Adrenal gland (tissue), 12 donors: ENCODE results near the gene SOX14. TPM values are rescaled to one million over a fixed set of nuclear protein-coding genes. Genes with fewer than 3 reads are reported as not detected.

Experiments used
- DNase-seq, 7 donors: peaks; one replicate each; pipeline ENCODE4 v3.0.0-alpha.2; 2019 to 2020
- H3K27ac ChIP-seq, 5 donors: fragments of 200-600 bp; sonication (generic) in 4 of 5; 1 replicate in 3 of 5; 2 replicates in 2 of 5; pipeline versions ENCODE4 v1.5.1 to v1.8.0; 2016 to 2020; ENCODE audit warnings: mild to moderate bottlenecking in 1 of 5
- H3K27me3 ChIP-seq: fragments of 200-600 bp; 2 replicates; pipeline ENCODE4 v1.8.0; 2021
- H3K36me3 ChIP-seq, 2 donors: fragments of 200-600 bp; replicated peaks in 1 of 2; 1 replicate in 1 of 2; 2 replicates in 1 of 2; pipeline versions ENCODE4 v1.5.1 to v1.8.0; 2018 to 2022
- H3K4me1 ChIP-seq, 2 donors: fragments of 200-600 bp; replicated peaks in 1 of 2; 1 replicate in 1 of 2; 2 replicates in 1 of 2; pipeline versions ENCODE4 v1.5.1 to v1.8.0; 2018 to 2021
- H3K4me3 ChIP-seq, 4 donors: fragments of 200-600 bp; sonication (generic) in 3 of 4; one replicate each; pipeline ENCODE4 v1.5.1; 2016 to 2018
- H3K9me3 ChIP-seq, 3 donors: fragments of 200-600 bp; sonication (generic) in 1 of 3; replicated peaks in 1 of 3; 1 replicate in 2 of 3; 2 replicates in 1 of 3; pipeline versions ENCODE4 v1.5.1 to v1.8.0; 2016 to 2021
- CTCF ChIP-seq, 6 experiments: fragments of 450-650 bp in 4 of 6; fragments of 200-600 bp in 2 of 6; sonication (generic) in 1 of 6; IDR thresholded peaks; 1 replicate in 5 of 6; 2 replicates in 1 of 6; pipeline versions ENCODE4 v1.5.1 to v1.8.0; 2016 to 2021; ENCODE audit warnings: antibody characterized with exemption in 6 of 6, mild to moderate bottlenecking in 2 of 6, moderate library complexity in 1 of 6
- POLR2A ChIP-seq, 2 donors: fragments of 450-650 bp; IDR thresholded peaks; one replicate each; pipeline ENCODE4 v1.6.1; 2017; ENCODE audit warnings: antibody characterized with exemption in 2 of 2, mild to moderate bottlenecking in 2 of 2, moderate library complexity in 1 of 2
- WGBS, 4 donors: extraction: QIAGEN DNeasy Blood & Tissue Kit in 2 of 4; methylation state at CpG; one replicate each; pipeline versions ENCODE4 v1.1.5 to v1.1.7; 2013 to 2017; 5-methylcytosine and 5-hydroxymethylcytosine counted together
- intact Hi-C, 2 donors: fragments of 100-400 bp; cut with DNase I; formaldehyde crosslinking; loops; one replicate each; pipeline versions ENCODE4 v1.14.1 to v1.15.0; 2022 to 2023
- polyA plus RNA-seq, 3 donors: library from polyadenylated mRNA; stranded (reverse); fragments of 200-250 nt in 2 of 3; fragments of 350-450 nt in 1 of 3; fragmentation: Illumina TruSeq in 1 of 3; extraction: RNeasy Lipid Tissue Mini Kit (QIAGEN cat#74804) in 1 of 3; gene quantifications; one replicate each; pipeline ENCODE4 v1.2.3, GENCODE V29; 2013 to 2014
- total RNA-seq, 9 donors: library from RNA; depleted of rRNA in 4 of 9; stranded (reverse); fragments of >200 nt in 4 of 9; fragments of 120-200 nt in 1 of 9; fragmentation: NEBNext Ultra II Directional in 1 of 9; extraction: Animal tissue kit (Norgen Biotek cat#: 25700) in 1 of 9; gene quantifications; one replicate each; pipeline versions ENCODE4 v1.1.0 to v1.2.4, GENCODE V29; 2013 to 2023
- donor health status: healthy with polysubstance abuse.
- donor health status: Bipolar disorder and iron deficiency.
- donor health status: DM: yes; HTN: yes; CAD: no.
- donor health status: DM: no; HTN: no; CAD: no.
- donor health status: DM: no; HTN: no; CAD: no.
- donor health status: DM: yes; HTN: yes; CAD: no.

Gene SOX14
- total and polyA plus RNA-seq, 12 donors: not detected

GRCh38 chr3:137760341-137761098 is 3.6 kb upstream of the SOX14 start:
- Histone ChIP-seq H3K4me1 (no peaks in the 10 kb centered on the region), H3K27ac (no peak overlapping the region), H3K27me3 (peaks cover 60% of the 10 kb centered on the region), H3K9me3 (no peaks in the 10 kb centered on the region), H3K4me3 (no peak overlapping the region), H3K36me3 (no peaks in the 10 kb centered on the region)
- intact Hi-C loops: no loop called here
- TF ChIP-seq POLR2A (IDR thresholded peaks at IDR 0.05) (no peak), CTCF (IDR thresholded peaks at IDR 0.05) (no peak)
- no peak for DNase-seq
- 2 to 11% (median 6%) methylated on average over 13 to 28 of the region's 28 CpGs for WGBS, 4 donors

GRCh38 chr3:137761099-137761562 is 3.0 kb upstream of the SOX14 start:
- Histone ChIP-seq H3K27ac (no peak overlapping the region), H3K36me3 (no peaks in the 10 kb centered on the region), H3K27me3 (peaks cover 60% of the 10 kb centered on the region), H3K4me1 (no peaks in the 10 kb centered on the region), H3K4me3 (no peak overlapping the region), H3K9me3 (no peaks in the 10 kb centered on the region)
- TF ChIP-seq CTCF (IDR thresholded peaks at IDR 0.05) (no peak), POLR2A (IDR thresholded peaks at IDR 0.05) (no peak)
- intact Hi-C loops: no loop called here
- WGBS, 4 donors: 2 to 5% (median 3%) methylated on average over 13 to 24 of the region's 24 CpGs
- DNase-seq: no peak

GRCh38 chr3:137761563-137762503 is 2.3 kb upstream of the SOX14 start:
- Histone ChIP-seq H3K27me3 (peaks cover 64% of the 10 kb centered on the region), H3K4me3 (no peak overlapping the region), H3K27ac (no peak overlapping the region), H3K4me1 (no peaks in the 10 kb centered on the region), H3K36me3 (no peaks in the 10 kb centered on the region), H3K9me3 (no peaks in the 10 kb centered on the region)
- WGBS, 4 donors: 2 to 3% (median 3%) methylated on average over 44 to 54 of the region's 54 CpGs
- no peak for DNase-seq
- intact Hi-C loops: no loop called here
- TF ChIP-seq CTCF (IDR thresholded peaks at IDR 0.05): no peak
